Transverse colon (tissue), 4 donors: ENCODE measurements around the gene SLC22A1.

Source experiments
- CTCF ChIP-seq, 5 experiments: fragments of 200-600 bp in 3 of 5; fragments of 450-650 bp in 2 of 5; sonication (generic) in 3 of 5; IDR thresholded peaks; 1 replicate in 2 of 5; 2 replicates in 3 of 5; pipeline ENCODE4 v1.5.1; 2016 to 2017; ENCODE audit warnings: antibody characterized with exemption in 5 of 5, inconsistent platforms in 3 of 5, mild to moderate bottlenecking in 2 of 5, moderate library complexity in 1 of 5
- EP300 ChIP-seq: sonication (generic); formaldehyde crosslinking; IDR thresholded peaks from one replicate; pipeline ENCODE4 v1.6.1; 2017; ENCODE audit warnings: antibody characterized with exemption, low read depth
- POLR2A ChIP-seq: fragments of 450-650 bp; IDR thresholded peaks from one replicate; pipeline ENCODE4 v1.6.1; 2016; ENCODE audit warnings: antibody characterized with exemption, mild to moderate bottlenecking, moderate library complexity
- POLR2AphosphoS5 ChIP-seq, 3 donors: sonication (generic); formaldehyde crosslinking; IDR thresholded peaks; one replicate each; pipeline ENCODE4 v1.6.1; 2016; ENCODE audit warnings: antibody characterized with exemption in 3 of 3

GRCh38 chr6:160207618-160208017, 86.0 kb downstream of the SLC22A1 start:
- TF ChIP-seq POLR2A = no peak
- no peak for TF ChIP-seq POLR2AphosphoS5 (IDR thresholded peaks at IDR 0.05)
- no peak for TF ChIP-seq CTCF (IDR thresholded peaks at IDR 0.05)
- TF ChIP-seq EP300 = no peak
